ENCODE results near the gene CLEC2A.

DNA sequence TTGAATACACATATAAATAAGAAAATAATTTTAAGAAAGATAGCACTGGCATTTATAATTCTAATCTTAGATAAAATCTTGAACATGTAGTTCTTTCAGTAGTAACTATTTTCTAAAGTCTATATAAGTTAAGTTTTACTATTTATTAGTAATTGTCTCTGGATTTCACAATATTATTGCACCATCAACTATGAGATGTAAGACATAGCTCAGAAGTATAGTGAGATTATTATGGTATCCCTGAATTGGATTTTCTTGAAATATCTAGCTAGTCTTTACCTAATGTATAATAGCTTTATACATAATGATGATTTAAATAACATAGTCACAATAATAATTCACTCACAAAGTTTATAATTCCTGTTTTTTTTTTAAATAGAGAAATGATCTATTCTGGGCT, 45.7 kb upstream of the CLEC2A start:
- TF ChIP-seq, protein P1, sequence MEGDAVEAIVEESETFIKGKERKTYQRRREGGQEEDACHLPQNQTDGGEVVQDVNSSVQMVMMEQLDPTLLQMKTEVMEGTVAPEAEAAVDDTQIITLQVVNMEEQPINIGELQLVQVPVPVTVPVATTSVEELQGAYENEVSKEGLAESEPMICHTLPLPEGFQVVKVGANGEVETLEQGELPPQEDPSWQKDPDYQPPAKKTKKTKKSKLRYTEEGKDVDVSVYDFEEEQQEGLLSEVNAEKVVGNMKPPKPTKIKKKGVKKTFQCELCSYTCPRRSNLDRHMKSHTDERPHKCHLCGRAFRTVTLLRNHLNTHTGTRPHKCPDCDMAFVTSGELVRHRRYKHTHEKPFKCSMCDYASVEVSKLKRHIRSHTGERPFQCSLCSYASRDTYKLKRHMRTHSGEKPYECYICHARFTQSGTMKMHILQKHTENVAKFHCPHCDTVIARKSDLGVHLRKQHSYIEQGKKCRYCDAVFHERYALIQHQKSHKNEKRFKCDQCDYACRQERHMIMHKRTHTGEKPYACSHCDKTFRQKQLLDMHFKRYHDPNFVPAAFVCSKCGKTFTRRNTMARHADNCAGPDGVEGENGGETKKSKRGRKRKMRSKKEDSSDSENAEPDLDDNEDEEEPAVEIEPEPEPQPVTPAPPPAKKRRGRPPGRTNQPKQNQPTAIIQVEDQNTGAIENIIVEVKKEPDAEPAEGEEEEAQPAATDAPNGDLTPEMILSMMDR (IDR thresholded peaks at IDR 0.05 in 8 of 11, conservative IDR thresholded peaks at IDR 0.05 in 3 of 11) = no peak
- TF ChIP-seq POLR2A (IDR thresholded peaks at IDR 0.05) = no peak

Measured in spleen (tissue), 7 donors.